HCT116 (cell line): ENCODE results near the gene KLHL20. TPM values are rescaled to one million over a fixed set of nuclear protein-coding genes. Genes with fewer than 3 reads are reported as not detected.

Experiments used
- ATAC-seq: fragments of 200-7000 bp; cut with Tn5 transposase; 2 replicates; pipeline ENCODE4 v1.9.1; 2020; ENCODE audit warnings: mild to moderate bottlenecking, moderate library complexity
- BruUV-seq: library from RNA; stranded (reverse); fragments of 400-500 nt; replicated peaks from 2 replicates; lab custom pipeline; 2021; lab: Mats Ljungman, UMichigan
- CTCF ChIA-PET: fragments of 300-600 bp; sonication (Branson Sonifier 250); formaldehyde crosslinking; loops from one replicate; lab custom pipeline; 2021; ENCODE audit warnings: antibody characterized with exemption; lab: Charles Lee
- POLR2A ChIA-PET: fragments of 300-600, 350-600 bp; sonication (Branson Sonifier 250); formaldehyde crosslinking; loops from one replicate; lab custom pipeline; 2021; ENCODE audit warnings: antibody characterized with exemption; lab: Charles Lee
- RAD21 ChIA-PET, 2 experiments: fragments of 300-600 bp; sonication (Branson Sonifier 250); formaldehyde crosslinking; loops; one replicate each; lab custom pipeline; 2023; ENCODE audit warnings: low total read pairs in 2 of 2; ENCODE audit not compliant: uncharacterized antibody in 2 of 2, unreplicated experiment in 2 of 2, low non-redundant PET in 1 of 2; lab: Charles Lee
- DNase-seq: peaks from one replicate; pipeline ENCODE4 v3.0.0-alpha.2; 2010; ENCODE audit warnings: low read depth, low spot score
- H2AFZ ChIP-seq: fragments of 200-600 bp; shearing (Covaris generic), sonication (generic); 2 replicates; pipeline ENCODE4 v1.6.1; 2017; ENCODE audit warnings: low read depth, mixed run types, mixed read lengths, antibody characterized with exemption, low read length; ENCODE audit not compliant: poor library complexity, severe bottlenecking
- H3K27ac ChIP-seq: 2 replicates; pipeline ENCODE4 v1.5.1; 2012; ENCODE audit warnings: low read depth, low read length
- H3K27me3 ChIP-seq: fragments of 200-600 bp; sonication (generic); 2 replicates; pipeline ENCODE4 v1.6.1; 2016; ENCODE audit warnings: mixed run types, low read length, mixed read lengths; ENCODE audit not compliant: insufficient read depth
- H3K36me3 ChIP-seq, 2 experiments: fragments of 200-500 bp in 1 of 2; fragments of 200-600 bp in 1 of 2; sonication (Bioruptor generic) in 1 of 2; sonication (generic) in 1 of 2; 2 replicates each; pipeline versions ENCODE4 v1.5.1 to v1.6.1; 2014 to 2016; ENCODE audit warnings: low read length in 2 of 2, inconsistent platforms in 1 of 2, mixed read lengths in 1 of 2, mixed run types in 1 of 2; ENCODE audit not compliant: insufficient read depth in 2 of 2, control insufficient read depth in 1 of 2
- H3K4me1 ChIP-seq, 2 experiments: fragments of 200-600 bp in 1 of 2; sonication (generic) in 1 of 2; 2 replicates each; pipeline versions ENCODE4 v1.5.1 to v1.6.1; 2012 to 2017; ENCODE audit warnings: low read length in 2 of 2, inconsistent platforms in 1 of 2, mild to moderate bottlenecking in 1 of 2, mixed read lengths in 1 of 2, mixed run types in 1 of 2, moderate library complexity in 1 of 2; ENCODE audit not compliant: insufficient read depth in 2 of 2, control insufficient read depth in 1 of 2
- H3K4me2 ChIP-seq: fragments of 200-600 bp; sonication (generic); 2 replicates; pipeline ENCODE4 v1.6.1; 2017; ENCODE audit warnings: mixed run types, low read length, mixed read lengths
- H3K4me3 ChIP-seq, 2 experiments: fragments of 200-600 bp in 1 of 2; sonication (generic) in 1 of 2; replicated peaks in 1 of 2; 2 replicates each; pipeline ENCODE4 v1.5.1; 2011 to 2016; ENCODE audit warnings: low read length in 2 of 2, control low read depth in 1 of 2, low read depth in 1 of 2, mild to moderate bottlenecking in 1 of 2, mixed read lengths in 1 of 2, mixed run types in 1 of 2
- H3K79me2 ChIP-seq: fragments of 200-600 bp; sonication (generic); 2 replicates; pipeline ENCODE4 v1.6.1; 2017; ENCODE audit warnings: mild to moderate bottlenecking, mixed run types, low read length, moderate library complexity, mixed read lengths; ENCODE audit not compliant: insufficient read depth
- H3K9ac ChIP-seq: fragments of 200-600 bp; sonication (generic); 2 replicates; pipeline ENCODE4 v1.6.1; 2016; ENCODE audit warnings: low read length, mixed read lengths
- H3K9me2 ChIP-seq: fragments of 200-600 bp; sonication (generic), shearing (Covaris generic); 2 replicates; pipeline ENCODE4 v1.6.1; 2017; ENCODE audit warnings: mixed run types, mild to moderate bottlenecking, moderate library complexity; ENCODE audit not compliant: insufficient read depth
- H3K9me3 ChIP-seq, 2 experiments: fragments of 200-500 bp in 1 of 2; fragments of 200-600 bp in 1 of 2; sonication (Bioruptor generic) in 1 of 2; sonication (generic) in 1 of 2; 2 replicates each; pipeline ENCODE4 v1.6.1; 2014 to 2017; ENCODE audit warnings: low read length in 2 of 2, mixed read lengths in 2 of 2, inconsistent platforms in 1 of 2, low read depth in 1 of 2, mild to moderate bottlenecking in 1 of 2, mixed run types in 1 of 2, moderate library complexity in 1 of 2; ENCODE audit not compliant: control insufficient read depth in 1 of 2, insufficient read depth in 1 of 2
- H4K20me1 ChIP-seq: fragments of 200-600 bp; sonication (generic), shearing (Covaris generic); 2 replicates; pipeline ENCODE4 v1.6.1; 2017; ENCODE audit warnings: mixed run types, mild to moderate bottlenecking, moderate library complexity; ENCODE audit not compliant: insufficient read depth
- EZH2 ChIP-seq: fragments of 200-600 bp; sonication (generic); IDR thresholded peaks from 2 replicates; pipeline ENCODE4 v1.6.1; 2017; ENCODE audit warnings: antibody characterized with exemption, mixed run types
- EZH2phosphoT487 ChIP-seq: fragments of 200-600 bp; IDR thresholded peaks from 2 replicates; pipeline ENCODE4 v1.6.1; 2018; ENCODE audit warnings: antibody characterized with exemption, borderline replicate concordance
- FOSL1 ChIP-seq: IDR thresholded peaks from 2 replicates; pipeline ENCODE4 v1.6.1; 2012; ENCODE audit warnings: low read depth
- SIN3A ChIP-seq: IDR thresholded peaks from 2 replicates; pipeline ENCODE4 v1.6.1; 2012; ENCODE audit warnings: low read depth
- SP1 ChIP-seq: IDR thresholded peaks from 2 replicates; pipeline ENCODE4 v1.6.1; 2012; ENCODE audit warnings: low read depth
- TCF7L2 ChIP-seq: IDR thresholded peaks from 2 replicates; pipeline ENCODE4 v1.7.0; 2011; ENCODE audit warnings: borderline replicate concordance, inconsistent platforms; ENCODE audit not compliant: insufficient read depth, insufficient read length; ENCODE audit errors: extremely low read depth
- YY1 ChIP-seq: IDR thresholded peaks from 2 replicates; pipeline ENCODE4 v1.6.1; 2011; ENCODE audit warnings: low read length, low read depth, moderate library complexity, mild to moderate bottlenecking; ENCODE audit not compliant: insufficient replicate concordance; ENCODE audit errors: extremely low read depth
- intact Hi-C: fragments of 100-400 bp; cut with micrococcal nuclease; formaldehyde crosslinking; loops from 2 replicates; pipeline ENCODE4 v1.10.0; 2022
- total RNA-seq: library from RNA; stranded (reverse); gene quantifications from one replicate; pipeline ENCODE4 v1.2.1, GENCODE V29; 2021; ENCODE audit not compliant: unreplicated experiment
- TF ChIP-seq, protein P1 (sequence below), 3 experiments: fragments of 200-600 bp in 1 of 3; sonication (generic) in 1 of 3; IDR thresholded peaks in 2 of 3; conservative IDR thresholded peaks in 1 of 3; 2 replicates each; pipeline ENCODE4 v1.5.1; 2012 to 2017; ENCODE audit warnings: low read depth in 2 of 3, low read length in 2 of 3, antibody characterized with exemption in 1 of 3, borderline replicate concordance in 1 of 3, control low read depth in 1 of 3, mild to moderate bottlenecking in 1 of 3, mixed read lengths in 1 of 3, mixed run types in 1 of 3, moderate library complexity in 1 of 3; ENCODE audit not compliant: insufficient read depth in 1 of 3

KLHL20 gene
- total RNA-seq, 1 experiment from 2014 or later: 16.2 TPM

GRCh38 chr1:173775578-173776226 lies 60.9 kb downstream of the KLHL20 start:
- TF ChIP-seq TCF7L2: no peak
- TF ChIP-seq YY1: no peak
- TF ChIP-seq FOSL1: no peak
- TF ChIP-seq SIN3A: no peak
- TF ChIP-seq SP1: no peak
- TF ChIP-seq EZH2phosphoT487: no peak
- TF ChIP-seq EZH2: no peak
- TF ChIP-seq, protein P1, sequence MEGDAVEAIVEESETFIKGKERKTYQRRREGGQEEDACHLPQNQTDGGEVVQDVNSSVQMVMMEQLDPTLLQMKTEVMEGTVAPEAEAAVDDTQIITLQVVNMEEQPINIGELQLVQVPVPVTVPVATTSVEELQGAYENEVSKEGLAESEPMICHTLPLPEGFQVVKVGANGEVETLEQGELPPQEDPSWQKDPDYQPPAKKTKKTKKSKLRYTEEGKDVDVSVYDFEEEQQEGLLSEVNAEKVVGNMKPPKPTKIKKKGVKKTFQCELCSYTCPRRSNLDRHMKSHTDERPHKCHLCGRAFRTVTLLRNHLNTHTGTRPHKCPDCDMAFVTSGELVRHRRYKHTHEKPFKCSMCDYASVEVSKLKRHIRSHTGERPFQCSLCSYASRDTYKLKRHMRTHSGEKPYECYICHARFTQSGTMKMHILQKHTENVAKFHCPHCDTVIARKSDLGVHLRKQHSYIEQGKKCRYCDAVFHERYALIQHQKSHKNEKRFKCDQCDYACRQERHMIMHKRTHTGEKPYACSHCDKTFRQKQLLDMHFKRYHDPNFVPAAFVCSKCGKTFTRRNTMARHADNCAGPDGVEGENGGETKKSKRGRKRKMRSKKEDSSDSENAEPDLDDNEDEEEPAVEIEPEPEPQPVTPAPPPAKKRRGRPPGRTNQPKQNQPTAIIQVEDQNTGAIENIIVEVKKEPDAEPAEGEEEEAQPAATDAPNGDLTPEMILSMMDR (IDR thresholded peaks at IDR 0.05 in 2 of 3, conservative IDR thresholded peaks at IDR 0.05 in 1 of 3; ENCODE audit: borderline replicate concordance in 1 of 3, insufficient read depth in 1 of 3, low read depth in 2 of 3, low read length in 2 of 3): no peak
- no peak overlapping the region for H3K4me2 ChIP-seq
- H3K36me3 ChIP-seq: peaks cover 0 to 2% of the 10 kb centered on the region in 2 experiments; a peak in 1 of 4 replicates
- no peaks in the 10 kb centered on the region for H3K9me2 ChIP-seq
- H3K27me3 ChIP-seq: no peaks in the 10 kb centered on the region
- no peak for ATAC-seq
- no peaks in the 10 kb centered on the region for H4K20me1 ChIP-seq
- no peak for DNase-seq
- no peak overlapping the region for H2AFZ ChIP-seq
- H3K4me1 ChIP-seq: no peaks in the 10 kb centered on the region
- ChIA-PET POLR2A (no interaction called here), CTCF (no interaction called here), RAD21 (no interaction called here)
- no peaks in the 10 kb centered on the region for H3K9me3 ChIP-seq
- BruUV-seq: no TSS peak
- H3K9ac ChIP-seq: no peak overlapping the region
- H3K4me3 ChIP-seq: no peak overlapping the region
- H3K27ac ChIP-seq: no peak overlapping the region
- H3K79me2 ChIP-seq: no peaks in the 10 kb centered on the region
- intact Hi-C loops: no loop called here
